Astrocyte of the cerebellum (primary cell): ENCODE measurements around the gene GSE1.

Experiments
- DNase-seq: peaks from one replicate; pipeline ENCODE4 v3.0.0-alpha.2; 2011; ENCODE audit warnings: low read depth
- H3K4me3 ChIP-seq: 2 replicates; pipeline ENCODE4 v1.5.1; 2011; ENCODE audit warnings: mild to moderate bottlenecking, low read depth, low read length, moderate library complexity
- CTCF ChIP-seq: IDR thresholded peaks from 2 replicates; pipeline ENCODE4 v1.5.1; 2012; ENCODE audit warnings: low read length, low read depth, moderate library complexity, mild to moderate bottlenecking; ENCODE audit errors: missing control alignments
- in situ Hi-C: cut with HindIII; loops from 2 replicates; pipeline ENCODE4 v1.10.0; 2017; ENCODE audit warnings: low sequenced_read_pairs

The GSE1 gene

GRCh38 chr16:85618521-85618920, 5.4 kb downstream of the GSE1 start:
- H3K4me3 ChIP-seq = no peak overlapping the region
- no peak for TF ChIP-seq CTCF
- no peak for DNase-seq
- in situ Hi-C loops = no loop called here

GRCh38 chr16:85619101-85619891, 6.2 kb downstream of the GSE1 start:
- no peak for TF ChIP-seq CTCF
- no peak overlapping the region for H3K4me3 ChIP-seq
- in situ Hi-C loops = no loop called here
- DNase-seq = no peak

GRCh38 chr16:85620374-85620773, 7.3 kb downstream of the GSE1 start:
- no peak overlapping the region for H3K4me3 ChIP-seq
- in situ Hi-C loops = no loop called here
- TF ChIP-seq CTCF = no peak

GRCh38 chr16:85621698-85622428, 8.7 kb downstream of the GSE1 start:
- in situ Hi-C loops = no loop called here
- no peak for DNase-seq

More at GRCh38 chr16:85620374-85620773, 7.3 kb downstream of the GSE1 start:
- no peak for DNase-seq

GRCh38 chr16:85622683-85623082, 9.6 kb downstream of the GSE1 start:
- no peak overlapping the region for H3K4me3 ChIP-seq
- TF ChIP-seq CTCF = no peak
- no peak for DNase-seq
- in situ Hi-C loops = no loop called here

More at GRCh38 chr16:85621698-85622428, 8.7 kb downstream of the GSE1 start:
- no peak overlapping the region for H3K4me3 ChIP-seq
- no peak for TF ChIP-seq CTCF

GRCh38 chr16:85623250-85623649, 10.1 kb downstream of the GSE1 start:
- TF ChIP-seq CTCF = no peak
- no peak for DNase-seq
- in situ Hi-C loops = no loop called here
- H3K4me3 ChIP-seq = no peak overlapping the region
